Activated T-cell treated with anti-CD3 and anti-CD28 coated beads, Interleukin-2, amount 50 U/mL, for 1 hour (primary cell): ENCODE measurements around the gene ZNF133.

Experiments
- DNase-seq: peaks from one replicate; pipeline ENCODE4 v3.0.0-alpha.2; 2020

ZNF133 gene

GRCh38 chr20:18364768-18365167 is 76.4 kb downstream of the ZNF133 start:
- DNase-seq: no peak
